Liver (tissue), 9 donors: Measurements from ENCODE around the gene SLC38A6. TPM values are rescaled to one million over a fixed set of nuclear protein-coding genes. Genes with fewer than 3 reads are reported as not detected.

Source experiments
- DNase-seq: peaks from one replicate; pipeline ENCODE4 v3.0.0-alpha.2; 2017; ENCODE audit warnings: low spot score
- H3K27ac ChIP-seq, 2 donors: one replicate each; pipeline ENCODE4 v1.7.0; 2013; ENCODE audit warnings: inconsistent platforms in 2 of 2, low read length in 2 of 2, control low read depth in 1 of 2, low read depth in 1 of 2, mild to moderate bottlenecking in 1 of 2
- H3K27me3 ChIP-seq, 4 donors: one replicate each; pipeline versions ENCODE4 v1.6.1 to v1.7.0; 2013; ENCODE audit warnings: low read length in 3 of 4, inconsistent platforms in 1 of 4, mild to moderate bottlenecking in 1 of 4, moderate library complexity in 1 of 4; ENCODE audit not compliant: control insufficient read depth in 4 of 4, insufficient read depth in 4 of 4
- H3K36me3 ChIP-seq, 4 donors: one replicate each; pipeline versions ENCODE4 v1.6.1 to v1.7.0; 2013; ENCODE audit warnings: low read length in 3 of 4, mild to moderate bottlenecking in 3 of 4, low read depth in 1 of 4, moderate library complexity in 1 of 4; ENCODE audit not compliant: control insufficient read depth in 4 of 4, insufficient read depth in 3 of 4
- H3K4me1 ChIP-seq, 4 donors: one replicate each; pipeline versions ENCODE4 v1.6.1 to v1.7.0; 2013; ENCODE audit warnings: low read length in 3 of 4, mild to moderate bottlenecking in 3 of 4, moderate library complexity in 1 of 4; ENCODE audit not compliant: control insufficient read depth in 4 of 4, insufficient read depth in 4 of 4
- H3K4me3 ChIP-seq, 3 donors: one replicate each; pipeline versions ENCODE4 v1.6.1 to v1.7.0; 2013; ENCODE audit warnings: low read length in 3 of 3, control low read depth in 1 of 3, low read depth in 1 of 3, mild to moderate bottlenecking in 1 of 3
- H3K9ac ChIP-seq, 2 donors: one replicate each; pipeline ENCODE4 v1.7.0; 2013; ENCODE audit warnings: low read length in 2 of 2, mild to moderate bottlenecking in 2 of 2, moderate library complexity in 2 of 2, control low read depth in 1 of 2, low read depth in 1 of 2
- H3K9me3 ChIP-seq, 4 donors: one replicate each; pipeline versions ENCODE4 v1.6.1 to v1.7.0; 2013; ENCODE audit warnings: low read length in 3 of 4; ENCODE audit not compliant: control insufficient read depth in 4 of 4
- EGR1 ChIP-seq, 2 donors: IDR thresholded peaks; 2 replicates each; pipeline ENCODE4 v1.6.1; 2016 to 2018; ENCODE audit warnings: antibody characterized with exemption in 2 of 2, low read depth in 2 of 2
- FOXA1 ChIP-seq: IDR thresholded peaks from 2 replicates; pipeline ENCODE4 v1.6.1; 2016; ENCODE audit warnings: antibody characterized with exemption
- FOXA2 ChIP-seq: IDR thresholded peaks from 2 replicates; pipeline ENCODE4 v1.6.1; 2016; ENCODE audit warnings: antibody characterized with exemption
- GABPA ChIP-seq, 2 donors: IDR thresholded peaks in 1 of 2; conservative IDR thresholded peaks in 1 of 2; 2 replicates each; pipeline ENCODE4 v1.6.1; 2016; ENCODE audit warnings: antibody characterized with exemption in 2 of 2, mild to moderate bottlenecking in 1 of 2, moderate library complexity in 1 of 2
- HNF4A ChIP-seq, 2 donors: conservative IDR thresholded peaks; 2 replicates each; pipeline ENCODE4 v1.6.1; 2016; ENCODE audit warnings: antibody characterized with exemption in 2 of 2, mild to moderate bottlenecking in 2 of 2
- JUND ChIP-seq, 2 donors: IDR thresholded peaks; 2 replicates each; pipeline ENCODE4 v1.6.1; 2016; ENCODE audit warnings: antibody characterized with exemption in 2 of 2
- NR2F2 ChIP-seq: IDR thresholded peaks from 2 replicates; pipeline ENCODE4 v1.6.1; 2016; ENCODE audit warnings: antibody characterized with exemption
- RAD21 ChIP-seq, 2 donors: IDR thresholded peaks; 2 replicates each; pipeline ENCODE4 v1.6.1; 2016; ENCODE audit warnings: antibody characterized with exemption in 2 of 2, mild to moderate bottlenecking in 2 of 2
- RXRA ChIP-seq, 2 donors: IDR thresholded peaks; 2 replicates each; pipeline ENCODE4 v1.6.1; 2017 to 2018; ENCODE audit warnings: antibody characterized with exemption in 2 of 2, mild to moderate bottlenecking in 1 of 2
- TAF1 ChIP-seq: conservative IDR thresholded peaks from 2 replicates; pipeline ENCODE4 v1.6.1; 2016; ENCODE audit warnings: antibody characterized with exemption, mild to moderate bottlenecking
- YY1 ChIP-seq: IDR thresholded peaks from 2 replicates; pipeline ENCODE4 v1.6.1; 2016; ENCODE audit warnings: antibody characterized with exemption, mild to moderate bottlenecking
- ZBTB33 ChIP-seq: IDR thresholded peaks from 2 replicates; pipeline ENCODE4 v1.6.1; 2016; ENCODE audit warnings: antibody characterized with exemption
- WGBS: extraction: QIAGEN DNeasy Blood & Tissue Kit; methylation state at CpG from one replicate; pipeline ENCODE4 v1.1.7; 2013; 5-methylcytosine and 5-hydroxymethylcytosine counted together
- polyA plus RNA-seq, 2 donors: library from polyadenylated mRNA; stranded (reverse) in 1 of 2; unstranded in 1 of 2; fragments of 200-250 nt in 1 of 2; fragments of >200 nt in 1 of 2; fragmentation: Nextera tagmentation in 1 of 2; extraction: Ambion mirVana in 1 of 2; gene quantifications; one replicate each; pipeline versions ENCODE4 v1.2.1 to v1.2.3, GENCODE V29; 2013 to 2015
- total RNA-seq, 2 donors: library from RNA; depleted of rRNA; stranded (reverse); fragments of >200 nt; gene quantifications; one replicate each; pipeline ENCODE4 v1.2.3, GENCODE V29; 2014
- TF ChIP-seq, protein P1 (sequence below): IDR thresholded peaks from 2 replicates; pipeline ENCODE4 v1.6.1; 2016; ENCODE audit warnings: antibody characterized with exemption, mild to moderate bottlenecking
- TF ChIP-seq, protein P2 (sequence below): IDR thresholded peaks from 2 replicates; pipeline ENCODE4 v1.6.1; 2016; ENCODE audit warnings: antibody characterized with exemption
- TF ChIP-seq, protein P3 (sequence below): fragments of 150-350 bp; IDR thresholded peaks from 2 replicates; pipeline ENCODE4 v1.5.1; 2017; ENCODE audit warnings: improper control_type of control experiment, low read depth, low read length; ENCODE audit not compliant: missing input control
- donor health status: healthy.
- donor health status: healthy.
- donor health status: healthy.
- donor health status: healthy.
- donor health status: healthy.

SLC38A6 gene
- total and polyA plus RNA-seq, 4 donors: 2.6 to 10.6 (median 6.4) TPM

DNA sequence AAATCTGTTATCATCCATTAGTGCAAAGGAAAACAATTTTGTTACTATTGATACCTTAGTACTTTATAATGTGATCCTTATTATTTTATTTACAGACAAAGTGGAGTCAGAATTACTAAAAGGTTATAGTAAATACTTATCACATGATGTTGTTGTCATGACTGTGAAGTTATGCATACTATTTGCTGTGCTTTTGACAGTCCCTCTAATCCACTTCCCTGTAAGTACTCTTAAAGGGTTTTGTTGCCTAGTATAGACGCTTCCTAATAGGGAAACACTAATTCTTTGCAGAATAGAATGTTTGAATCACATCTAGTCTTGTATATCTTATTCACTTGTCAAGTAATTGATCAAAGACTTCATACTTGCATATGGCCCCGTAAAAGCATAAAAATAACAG is 69.4 kb downstream of the SLC38A6 start (continued):
- TF ChIP-seq, protein P1, sequence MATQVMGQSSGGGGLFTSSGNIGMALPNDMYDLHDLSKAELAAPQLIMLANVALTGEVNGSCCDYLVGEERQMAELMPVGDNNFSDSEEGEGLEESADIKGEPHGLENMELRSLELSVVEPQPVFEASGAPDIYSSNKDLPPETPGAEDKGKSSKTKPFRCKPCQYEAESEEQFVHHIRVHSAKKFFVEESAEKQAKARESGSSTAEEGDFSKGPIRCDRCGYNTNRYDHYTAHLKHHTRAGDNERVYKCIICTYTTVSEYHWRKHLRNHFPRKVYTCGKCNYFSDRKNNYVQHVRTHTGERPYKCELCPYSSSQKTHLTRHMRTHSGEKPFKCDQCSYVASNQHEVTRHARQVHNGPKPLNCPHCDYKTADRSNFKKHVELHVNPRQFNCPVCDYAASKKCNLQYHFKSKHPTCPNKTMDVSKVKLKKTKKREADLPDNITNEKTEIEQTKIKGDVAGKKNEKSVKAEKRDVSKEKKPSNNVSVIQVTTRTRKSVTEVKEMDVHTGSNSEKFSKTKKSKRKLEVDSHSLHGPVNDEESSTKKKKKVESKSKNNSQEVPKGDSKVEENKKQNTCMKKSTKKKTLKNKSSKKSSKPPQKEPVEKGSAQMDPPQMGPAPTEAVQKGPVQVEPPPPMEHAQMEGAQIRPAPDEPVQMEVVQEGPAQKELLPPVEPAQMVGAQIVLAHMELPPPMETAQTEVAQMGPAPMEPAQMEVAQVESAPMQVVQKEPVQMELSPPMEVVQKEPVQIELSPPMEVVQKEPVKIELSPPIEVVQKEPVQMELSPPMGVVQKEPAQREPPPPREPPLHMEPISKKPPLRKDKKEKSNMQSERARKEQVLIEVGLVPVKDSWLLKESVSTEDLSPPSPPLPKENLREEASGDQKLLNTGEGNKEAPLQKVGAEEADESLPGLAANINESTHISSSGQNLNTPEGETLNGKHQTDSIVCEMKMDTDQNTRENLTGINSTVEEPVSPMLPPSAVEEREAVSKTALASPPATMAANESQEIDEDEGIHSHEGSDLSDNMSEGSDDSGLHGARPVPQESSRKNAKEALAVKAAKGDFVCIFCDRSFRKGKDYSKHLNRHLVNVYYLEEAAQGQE: no peak
- no peak for TF ChIP-seq RAD21 (IDR thresholded peaks at IDR 0.05)

DNA sequence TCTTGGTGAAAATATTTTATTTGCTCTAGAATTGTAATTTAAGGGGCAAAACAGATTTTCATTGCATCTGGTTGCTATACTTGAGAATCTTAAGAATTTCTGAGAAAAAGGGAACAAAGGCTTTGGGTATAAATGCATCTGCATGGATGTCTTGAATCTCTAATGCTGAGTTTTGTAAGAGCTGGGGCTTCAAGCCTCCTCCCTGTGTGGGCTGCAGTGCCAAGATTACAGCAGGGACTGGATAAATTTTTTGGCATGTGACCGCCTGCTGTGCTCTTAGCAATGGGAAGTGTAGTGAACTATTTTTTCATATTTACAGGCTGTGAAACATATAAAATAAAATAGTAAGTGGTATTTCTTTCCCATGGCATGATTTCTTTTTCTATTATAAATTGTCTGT is 70.0 kb downstream of the SLC38A6 start:
- Histone ChIP-seq H3K4me3 (no peak overlapping the region), H3K27ac (no peak overlapping the region), H3K9ac (no peak overlapping the region), H3K4me1 (no peaks in the 10 kb centered on the region), H3K27me3 (no peaks in the 10 kb centered on the region), H3K36me3 (peaks cover 0 to 2% (median 0%) of the 10 kb centered on the region in 4 donors), H3K9me3 (peaks cover 0 to 3% (median 0%) of the 10 kb centered on the region in 4 donors)
- TF ChIP-seq, protein P2, sequence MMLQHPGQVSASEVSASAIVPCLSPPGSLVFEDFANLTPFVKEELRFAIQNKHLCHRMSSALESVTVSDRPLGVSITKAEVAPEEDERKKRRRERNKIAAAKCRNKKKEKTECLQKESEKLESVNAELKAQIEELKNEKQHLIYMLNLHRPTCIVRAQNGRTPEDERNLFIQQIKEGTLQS: no peak
- TF ChIP-seq, protein P1: no peak
- no peak for TF ChIP-seq FOXA2
- DNase-seq: no peak
- WGBS: 92% methylated on average over 1 of the region's 1 CpG

GRCh38 chr14:61051621-61052020 is 70.6 kb downstream of the SLC38A6 start:
- no peak overlapping the region for H3K4me3 ChIP-seq
- WGBS: 88% methylated on average over 3 of the region's 3 CpGs
- H3K36me3 ChIP-seq: peaks cover 0 to 2% (median 0%) of the 10 kb centered on the region in 4 donors
- no peak for TF ChIP-seq NR2F2
- no peak for TF ChIP-seq RXRA (IDR thresholded peaks at IDR 0.05)
- no peak for TF ChIP-seq RAD21 (IDR thresholded peaks at IDR 0.05)
- no peak for TF ChIP-seq ZBTB33
- no peak for TF ChIP-seq FOXA1
- no peak for TF ChIP-seq FOXA2
- TF ChIP-seq JUND (IDR thresholded peaks at IDR 0.05): no peak
- no peak for TF ChIP-seq GABPA (IDR thresholded peaks at IDR 0.05 in 1 of 2, conservative IDR thresholded peaks at IDR 0.05 in 1 of 2)
- TF ChIP-seq HNF4A (conservative IDR thresholded peaks at IDR 0.05): no peak
- no peak for TF ChIP-seq YY1
- no peak for TF ChIP-seq TAF1
- TF ChIP-seq EGR1 (IDR thresholded peaks at IDR 0.05; ENCODE audit: low read depth in 2 of 2): no peak
- TF ChIP-seq, protein P2: no peak
- TF ChIP-seq, protein P3, sequence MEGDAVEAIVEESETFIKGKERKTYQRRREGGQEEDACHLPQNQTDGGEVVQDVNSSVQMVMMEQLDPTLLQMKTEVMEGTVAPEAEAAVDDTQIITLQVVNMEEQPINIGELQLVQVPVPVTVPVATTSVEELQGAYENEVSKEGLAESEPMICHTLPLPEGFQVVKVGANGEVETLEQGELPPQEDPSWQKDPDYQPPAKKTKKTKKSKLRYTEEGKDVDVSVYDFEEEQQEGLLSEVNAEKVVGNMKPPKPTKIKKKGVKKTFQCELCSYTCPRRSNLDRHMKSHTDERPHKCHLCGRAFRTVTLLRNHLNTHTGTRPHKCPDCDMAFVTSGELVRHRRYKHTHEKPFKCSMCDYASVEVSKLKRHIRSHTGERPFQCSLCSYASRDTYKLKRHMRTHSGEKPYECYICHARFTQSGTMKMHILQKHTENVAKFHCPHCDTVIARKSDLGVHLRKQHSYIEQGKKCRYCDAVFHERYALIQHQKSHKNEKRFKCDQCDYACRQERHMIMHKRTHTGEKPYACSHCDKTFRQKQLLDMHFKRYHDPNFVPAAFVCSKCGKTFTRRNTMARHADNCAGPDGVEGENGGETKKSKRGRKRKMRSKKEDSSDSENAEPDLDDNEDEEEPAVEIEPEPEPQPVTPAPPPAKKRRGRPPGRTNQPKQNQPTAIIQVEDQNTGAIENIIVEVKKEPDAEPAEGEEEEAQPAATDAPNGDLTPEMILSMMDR: no peak

More at GRCh38 chr14:61051621-61052020, 70.6 kb downstream of the SLC38A6 start:
- DNase-seq: no peak
- Histone ChIP-seq H3K4me1 (no peaks in the 10 kb centered on the region), H3K27me3 (no peaks in the 10 kb centered on the region), H3K9me3 (peaks cover 0 to 3% (median 0%) of the 10 kb centered on the region in 4 donors), H3K9ac (no peak overlapping the region), H3K27ac (no peak overlapping the region)
